SK-N-SH (cell line): ENCODE results near the gene CACNA2D3.

ENCODE experiments used
- CHD2 ChIP-seq: fragments of 150-350 bp; IDR thresholded peaks from 2 replicates; pipeline ENCODE4 v1.6.1; 2018; ENCODE audit warnings: low read length; ENCODE audit not compliant: partially characterized antibody
- EP300 ChIP-seq, 2 experiments: IDR thresholded peaks; 2 replicates each; pipeline versions ENCODE4 v1.4.0 to v1.6.1; 2012; ENCODE audit warnings: borderline replicate concordance in 1 of 2, low read depth in 1 of 2, low read length in 1 of 2
- EZH2phosphoT487 ChIP-seq: fragments of 200-600 bp; sonication (generic); IDR thresholded peaks from 2 replicates; pipeline ENCODE4 v1.6.1; 2017; ENCODE audit warnings: low read depth, mixed run types, mild to moderate bottlenecking, antibody characterized with exemption, moderate library complexity, borderline replicate concordance
- GABPA ChIP-seq: IDR thresholded peaks from 2 replicates; pipeline ENCODE4 v1.4.0; 2012; ENCODE audit warnings: low read depth, mild to moderate bottlenecking
- JUND ChIP-seq: IDR thresholded peaks from 2 replicates; pipeline ENCODE4 v1.4.0; 2012
- PBX3 ChIP-seq: IDR thresholded peaks from 2 replicates; pipeline ENCODE4; 2012
- RAD21 ChIP-seq: IDR thresholded peaks from 2 replicates; pipeline ENCODE4 v1.6.1; 2012; ENCODE audit warnings: mild to moderate bottlenecking, low read length
- TF ChIP-seq, protein P1 (sequence below): fragments of 200-600 bp; sonication (generic); IDR thresholded peaks from 2 replicates; pipeline ENCODE4 v1.6.1; 2017; ENCODE audit warnings: antibody characterized with exemption, mild to moderate bottlenecking, moderate library complexity
- TF ChIP-seq, protein P2 (sequence below): IDR thresholded peaks from 2 replicates; pipeline ENCODE4 v1.4.0; 2012; ENCODE audit warnings: low read depth, borderline replicate concordance
- TF ChIP-seq, protein P3 (sequence below): fragments of 150-350 bp; IDR thresholded peaks from 2 replicates; pipeline ENCODE4 v1.6.1; 2017; ENCODE audit warnings: antibody characterized with exemption, low read length, low read depth, borderline replicate concordance

GRCh38 chr3:54784021-54784420, 661.7 kb downstream of the CACNA2D3 start:
- TF ChIP-seq, protein P1, sequence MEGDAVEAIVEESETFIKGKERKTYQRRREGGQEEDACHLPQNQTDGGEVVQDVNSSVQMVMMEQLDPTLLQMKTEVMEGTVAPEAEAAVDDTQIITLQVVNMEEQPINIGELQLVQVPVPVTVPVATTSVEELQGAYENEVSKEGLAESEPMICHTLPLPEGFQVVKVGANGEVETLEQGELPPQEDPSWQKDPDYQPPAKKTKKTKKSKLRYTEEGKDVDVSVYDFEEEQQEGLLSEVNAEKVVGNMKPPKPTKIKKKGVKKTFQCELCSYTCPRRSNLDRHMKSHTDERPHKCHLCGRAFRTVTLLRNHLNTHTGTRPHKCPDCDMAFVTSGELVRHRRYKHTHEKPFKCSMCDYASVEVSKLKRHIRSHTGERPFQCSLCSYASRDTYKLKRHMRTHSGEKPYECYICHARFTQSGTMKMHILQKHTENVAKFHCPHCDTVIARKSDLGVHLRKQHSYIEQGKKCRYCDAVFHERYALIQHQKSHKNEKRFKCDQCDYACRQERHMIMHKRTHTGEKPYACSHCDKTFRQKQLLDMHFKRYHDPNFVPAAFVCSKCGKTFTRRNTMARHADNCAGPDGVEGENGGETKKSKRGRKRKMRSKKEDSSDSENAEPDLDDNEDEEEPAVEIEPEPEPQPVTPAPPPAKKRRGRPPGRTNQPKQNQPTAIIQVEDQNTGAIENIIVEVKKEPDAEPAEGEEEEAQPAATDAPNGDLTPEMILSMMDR = no peak
- TF ChIP-seq PBX3 (no peak), JUND (no peak), RAD21 (no peak), GABPA (no peak), EP300 (IDR thresholded peaks at IDR 0.05; ENCODE audit: borderline replicate concordance in 1 of 2, low read depth in 1 of 2, low read length in 1 of 2) (no peak), CHD2 (no peak), EZH2phosphoT487 (no peak)
- TF ChIP-seq, protein P2, sequence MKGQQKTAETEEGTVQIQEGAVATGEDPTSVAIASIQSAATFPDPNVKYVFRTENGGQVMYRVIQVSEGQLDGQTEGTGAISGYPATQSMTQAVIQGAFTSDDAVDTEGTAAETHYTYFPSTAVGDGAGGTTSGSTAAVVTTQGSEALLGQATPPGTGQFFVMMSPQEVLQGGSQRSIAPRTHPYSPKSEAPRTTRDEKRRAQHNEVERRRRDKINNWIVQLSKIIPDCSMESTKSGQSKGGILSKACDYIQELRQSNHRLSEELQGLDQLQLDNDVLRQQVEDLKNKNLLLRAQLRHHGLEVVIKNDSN = no peak
- TF ChIP-seq, protein P3, sequence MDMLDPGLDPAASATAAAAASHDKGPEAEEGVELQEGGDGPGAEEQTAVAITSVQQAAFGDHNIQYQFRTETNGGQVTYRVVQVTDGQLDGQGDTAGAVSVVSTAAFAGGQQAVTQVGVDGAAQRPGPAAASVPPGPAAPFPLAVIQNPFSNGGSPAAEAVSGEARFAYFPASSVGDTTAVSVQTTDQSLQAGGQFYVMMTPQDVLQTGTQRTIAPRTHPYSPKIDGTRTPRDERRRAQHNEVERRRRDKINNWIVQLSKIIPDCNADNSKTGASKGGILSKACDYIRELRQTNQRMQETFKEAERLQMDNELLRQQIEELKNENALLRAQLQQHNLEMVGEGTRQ = no peak
